A673 (cell line): ENCODE results near the gene TNFAIP3.

Experiments
- EZH2 ChIP-seq: fragments of 200-600 bp; sonication (generic); IDR thresholded peaks from 2 replicates; pipeline ENCODE4 v1.6.1; 2017; ENCODE audit warnings: borderline replicate concordance, low read depth, mild to moderate bottlenecking, mixed read lengths, antibody characterized with exemption, low read length; ENCODE audit not compliant: poor library complexity, severe bottlenecking
- TF ChIP-seq, protein P1 (sequence below): fragments of 300-800, 200-600 bp; sonication (generic); conservative IDR thresholded peaks from 2 replicates; pipeline ENCODE4 v1.5.1; 2017; ENCODE audit warnings: low read depth, mild to moderate bottlenecking, antibody characterized with exemption, low read length, moderate library complexity, mixed read lengths

GRCh38 chr6:137836788-137837187 lies 30.3 kb upstream of the TNFAIP3 start:
- TF ChIP-seq, protein P1, sequence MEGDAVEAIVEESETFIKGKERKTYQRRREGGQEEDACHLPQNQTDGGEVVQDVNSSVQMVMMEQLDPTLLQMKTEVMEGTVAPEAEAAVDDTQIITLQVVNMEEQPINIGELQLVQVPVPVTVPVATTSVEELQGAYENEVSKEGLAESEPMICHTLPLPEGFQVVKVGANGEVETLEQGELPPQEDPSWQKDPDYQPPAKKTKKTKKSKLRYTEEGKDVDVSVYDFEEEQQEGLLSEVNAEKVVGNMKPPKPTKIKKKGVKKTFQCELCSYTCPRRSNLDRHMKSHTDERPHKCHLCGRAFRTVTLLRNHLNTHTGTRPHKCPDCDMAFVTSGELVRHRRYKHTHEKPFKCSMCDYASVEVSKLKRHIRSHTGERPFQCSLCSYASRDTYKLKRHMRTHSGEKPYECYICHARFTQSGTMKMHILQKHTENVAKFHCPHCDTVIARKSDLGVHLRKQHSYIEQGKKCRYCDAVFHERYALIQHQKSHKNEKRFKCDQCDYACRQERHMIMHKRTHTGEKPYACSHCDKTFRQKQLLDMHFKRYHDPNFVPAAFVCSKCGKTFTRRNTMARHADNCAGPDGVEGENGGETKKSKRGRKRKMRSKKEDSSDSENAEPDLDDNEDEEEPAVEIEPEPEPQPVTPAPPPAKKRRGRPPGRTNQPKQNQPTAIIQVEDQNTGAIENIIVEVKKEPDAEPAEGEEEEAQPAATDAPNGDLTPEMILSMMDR, result no peak
- TF ChIP-seq EZH2, result no peak
